NCI-H1417 treated with DMSO at 0.1 percent for 48 hours (cell line): ENCODE results near the gene DHRS9.
"Not testable (repeated sequence)": the region's sequence is repeated elsewhere in the genome, so short reads cannot be mapped to it uniquely, and the experiment has no call there.

ENCODE experiments used
- DNase-seq: peaks from one replicate; lab custom pipeline; 2025; lab: John Stamatoyannopoulos, UW

DHRS9 gene

DNA sequence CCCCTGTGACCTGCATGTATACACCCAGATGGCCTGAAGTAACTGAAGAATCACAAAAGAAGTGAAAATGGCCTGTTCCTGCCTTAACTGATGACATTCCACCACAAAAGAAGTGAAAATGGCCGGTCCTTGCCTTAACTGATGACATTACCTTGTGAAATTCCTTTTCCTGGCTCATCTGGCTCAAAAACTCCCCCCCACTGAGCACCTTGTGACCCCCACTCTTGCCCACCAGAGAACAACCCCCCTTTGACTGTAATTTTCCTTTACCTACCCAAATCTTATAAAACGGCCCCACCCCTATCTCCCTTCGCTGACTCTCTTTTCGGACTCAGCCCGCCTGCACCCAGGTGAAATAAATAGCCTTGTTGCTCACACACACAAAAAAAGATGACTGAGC lies 67.1 kb downstream of the DHRS9 start:
- DNase-seq = not testable (repeated sequence)

DNA sequence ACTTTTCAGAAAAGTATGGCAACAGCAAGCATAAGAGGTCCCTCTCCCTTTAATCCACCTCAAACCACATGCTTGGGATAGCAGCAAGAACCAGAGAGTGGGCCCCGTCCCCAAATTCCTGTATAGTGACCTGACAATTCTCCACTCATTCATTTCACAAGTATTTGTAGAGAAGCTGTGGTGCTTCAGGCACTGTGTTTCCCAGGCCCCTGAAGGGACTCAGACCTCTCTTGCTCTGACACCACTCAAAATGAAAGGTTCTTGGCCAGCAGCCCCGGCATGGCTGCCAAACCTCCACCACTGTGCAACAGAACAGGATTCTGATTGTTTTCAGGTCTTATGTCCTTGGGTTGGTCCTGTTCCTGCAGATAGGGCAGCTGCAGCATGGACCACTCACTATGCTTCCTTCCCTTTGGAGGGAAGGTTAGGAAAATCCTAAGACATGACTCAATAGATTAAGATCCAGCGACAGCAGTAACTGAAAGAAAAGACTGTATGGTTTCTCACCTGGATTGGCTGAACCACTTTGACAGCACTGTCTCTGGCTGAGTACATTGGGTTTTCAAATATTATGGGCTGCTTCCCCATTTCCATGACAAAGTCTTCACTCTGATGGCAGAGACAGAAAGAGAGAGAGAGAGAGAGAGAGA lies 67.6 kb downstream of the DHRS9 start:
- DNase-seq = no peak

DNA sequence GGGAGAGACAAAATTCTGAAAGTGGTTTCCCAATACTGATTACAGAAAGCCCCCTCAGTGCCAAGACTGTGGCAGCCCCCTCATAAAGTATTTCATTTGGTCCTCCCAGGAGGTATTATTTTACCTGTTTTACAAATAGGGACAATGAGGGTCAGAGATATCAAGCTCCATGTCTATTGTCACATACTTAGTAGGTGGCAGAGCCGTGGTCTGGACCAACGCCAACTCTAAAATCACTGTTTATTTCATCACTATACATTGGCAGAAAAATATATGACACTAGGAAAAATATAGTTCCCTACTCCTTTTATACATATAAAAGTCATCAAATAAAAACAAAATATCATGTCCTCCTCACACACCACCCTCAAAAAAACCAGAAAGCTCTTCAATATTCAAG lies 68.6 kb downstream of the DHRS9 start:
- no peak for DNase-seq

DNA sequence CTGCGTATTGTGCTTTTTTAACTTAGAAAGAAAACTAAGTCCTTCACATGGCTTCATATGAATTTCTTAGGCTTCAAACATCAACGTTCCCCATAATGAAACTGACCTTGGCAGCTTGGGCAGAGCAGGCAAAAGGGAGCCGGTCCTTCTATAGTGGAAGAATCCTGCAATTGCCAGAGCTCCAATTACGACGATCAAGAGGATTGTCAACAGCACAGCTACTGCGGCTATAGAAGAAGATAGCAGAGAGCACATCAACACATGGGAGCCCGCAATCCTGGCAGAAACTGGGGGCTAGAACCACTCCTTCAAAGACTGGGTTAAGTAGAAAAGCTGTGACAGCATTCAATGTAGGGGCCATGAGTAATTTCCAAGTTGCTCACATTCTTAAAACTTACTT lies 69.8 kb downstream of the DHRS9 start:
- DNase-seq = no peak

DNA sequence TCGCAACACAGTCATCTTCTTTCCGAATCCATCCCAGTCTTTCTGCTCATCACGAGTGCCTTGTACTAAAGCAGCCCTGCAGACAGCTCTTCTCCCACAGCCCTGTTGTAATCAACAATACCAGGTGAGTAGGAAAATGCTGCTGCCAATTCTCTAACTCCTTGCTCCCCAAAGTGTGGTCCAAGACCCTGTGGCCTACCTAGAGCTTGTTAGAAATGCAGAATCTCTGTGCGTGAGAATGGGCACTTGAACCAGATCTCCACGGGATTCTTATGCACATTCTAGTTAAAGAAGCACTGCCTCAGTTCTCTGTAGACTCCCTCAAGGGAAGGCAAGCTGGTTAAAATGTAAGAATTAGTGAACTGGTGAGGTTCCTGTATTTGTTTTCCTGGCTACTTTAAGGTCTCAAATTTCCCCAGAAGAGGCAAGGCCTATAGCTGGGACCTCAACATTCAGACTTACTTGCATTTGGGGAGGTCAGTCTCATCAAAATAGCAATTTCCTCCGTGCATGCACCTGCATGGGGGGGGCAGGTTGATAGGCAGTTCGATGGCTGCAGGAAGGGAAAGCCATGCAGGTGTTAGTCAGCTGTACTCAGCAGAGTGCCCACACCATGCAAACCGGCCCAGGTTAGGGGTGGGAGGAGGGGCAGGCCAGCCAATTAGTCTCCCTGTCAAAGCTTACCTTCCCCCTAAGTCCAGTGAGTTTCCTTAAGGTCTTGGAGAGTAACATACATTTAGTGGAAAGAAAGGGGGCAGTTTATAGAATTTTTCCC lies 70.8 kb downstream of the DHRS9 start:
- no peak for DNase-seq

DNA sequence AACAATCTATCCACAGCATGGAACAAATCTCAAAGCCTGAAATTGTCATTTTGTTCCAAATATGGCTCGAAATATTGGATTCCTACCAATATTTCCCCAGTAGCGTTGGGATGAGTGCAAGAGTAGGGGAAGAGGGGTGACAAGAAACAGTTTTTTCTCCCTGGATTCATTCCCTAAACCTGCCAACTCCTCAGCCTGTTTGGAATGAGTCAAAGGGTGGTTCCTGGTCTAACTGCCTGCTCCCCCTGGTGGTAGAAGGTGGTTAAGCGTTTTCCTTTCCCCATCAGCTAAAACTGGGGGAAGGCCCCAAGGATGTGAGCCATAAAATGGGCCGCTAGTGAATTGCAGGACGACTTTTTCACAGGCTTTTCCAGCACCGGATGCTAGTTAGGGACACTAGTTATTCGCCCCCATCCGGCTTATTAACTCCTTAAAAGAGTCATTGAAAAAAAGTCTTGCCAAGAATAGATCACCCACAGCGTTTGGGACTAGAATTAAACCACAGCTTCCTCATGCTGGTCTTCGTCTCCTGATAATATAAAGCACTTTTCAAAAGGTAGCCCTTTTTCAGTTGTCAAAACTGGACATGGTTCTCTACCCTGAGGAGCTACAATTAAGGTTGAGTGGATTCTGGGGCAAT lies 72.5 kb downstream of the DHRS9 start:
- no peak for DNase-seq

DNA sequence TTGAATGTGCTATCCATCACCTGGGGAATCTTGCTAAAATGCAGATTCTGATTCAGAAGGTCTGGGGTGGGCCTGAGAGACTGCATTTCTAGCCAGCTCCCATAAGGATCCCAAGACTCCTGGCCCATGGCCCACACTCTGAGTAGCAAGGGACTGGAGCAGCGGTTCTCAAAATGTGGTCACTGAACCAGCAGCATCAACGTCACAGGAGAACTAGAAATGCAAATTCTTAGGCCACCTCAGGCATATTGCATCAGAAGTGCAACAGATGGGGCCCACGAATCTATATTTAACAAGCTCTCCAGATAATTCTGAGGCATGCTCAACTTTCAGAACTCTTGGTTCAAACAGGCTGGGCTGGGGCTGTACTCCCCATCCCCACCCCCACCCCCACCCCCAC lies 74.6 kb downstream of the DHRS9 start:
- no peak for DNase-seq
